ENCODE results near the gene RPS6KB1. TPM values are rescaled to one million over a fixed set of nuclear protein-coding genes. Genes with fewer than 3 reads are reported as not detected.

The RPS6KB1 gene
- total and polyA plus RNA-seq, 9 of the 15 experiments (the other 6 are each of a cell fraction or from before 2014, with no cell fraction given) = 8.8 to 60.7 (median 35.1) TPM

DNA sequence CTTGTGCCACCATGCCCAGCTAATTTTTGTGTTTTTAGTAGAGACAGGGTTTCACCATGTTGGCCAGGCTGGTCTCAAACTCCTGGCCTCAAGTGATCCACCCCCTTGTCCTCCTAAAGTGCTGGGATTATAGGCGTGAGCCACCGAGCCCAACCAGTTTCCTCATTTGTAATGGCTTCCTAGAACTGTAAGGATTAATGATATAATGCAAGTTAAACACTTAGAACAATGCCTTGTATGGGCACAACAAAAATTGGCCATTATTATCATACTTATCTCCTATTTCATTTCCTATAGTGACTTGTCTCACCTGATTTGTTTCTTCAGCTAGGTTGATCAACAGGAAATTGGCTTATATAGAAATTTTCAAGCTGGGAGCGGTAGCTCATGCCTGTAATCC is 14.3 kb upstream of the RPS6KB1 start:
- Histone ChIP-seq H2AFZ (ENCODE audit: low read depth, low read length) (no peak overlapping the region), H3K4me2 (ENCODE audit: insufficient read depth, low read length) (no peak overlapping the region), H3K79me2 (ENCODE audit: control insufficient read depth, insufficient read depth, low read length) (no peaks in the 10 kb centered on the region), H3K4me1 (replicated peaks in 1 of 2; ENCODE audit: control insufficient read depth in 2 of 2, insufficient read depth in 2 of 2, low read length in 2 of 2) (no peaks in the 10 kb centered on the region), H3K27ac (ENCODE audit: extremely low read depth, low read depth, low read length) (no peak overlapping the region), H4K20me1 (replicated peaks; ENCODE audit: control insufficient read depth, insufficient read depth, low read length) (no peaks in the 10 kb centered on the region), H3K9me3 (replicated peaks; ENCODE audit: control insufficient read depth, insufficient read depth, low read depth, low read length) (no peaks in the 10 kb centered on the region), H3K9me1 (ENCODE audit: control insufficient read depth, insufficient read depth, low read length) (no peaks in the 10 kb centered on the region), H3K4me3 (no peak overlapping the region), H3K9ac (ENCODE audit: insufficient read depth in 1 of 2, low read depth in 2 of 2, low read length in 2 of 2) (no peak overlapping the region), H3K36me3 (ENCODE audit: control insufficient read depth, insufficient read depth, low read length) (peaks cover 70% of the 10 kb centered on the region), H3K27me3 (ENCODE audit: control insufficient read depth in 2 of 2, insufficient read depth in 2 of 2, low read length in 2 of 2) (no peaks in the 10 kb centered on the region)
- intact Hi-C loops (cut with micrococcal nuclease) = no loop called here
- DNase-seq (ENCODE audit: extremely low read depth in 1 of 4, low spot score in 3 of 4) = no peak
- BruUV-seq (replicated peaks) = no TSS peak
- in situ Hi-C loops (cut with MboI) = no loop called here
- POLR2A ChIA-PET = interaction anchor here (0.6 to 1.0 kb wide), 2 partner anchors 15 to 58 kb away, joined by 3 to 4 read pairs; no protein-coding TSS in a partner anchor
- FAIRE-seq = no peak
- WGBS (ENCODE audit: insufficient coverage, low coverage, missing lambda C conversion rate) = 87% methylated on average over 3 of the region's 3 CpGs
- ATAC-seq = no peak
- TF ChIP-seq CHD7 (IDR thresholded peaks at IDR 0.05; ENCODE audit: low read depth, low read length) = no peak
- TF ChIP-seq NFE2L1 (tag; IDR thresholded peaks at IDR 0.05; ENCODE audit: borderline replicate concordance, low read depth) = no peak
- TF ChIP-seq, protein P1, sequence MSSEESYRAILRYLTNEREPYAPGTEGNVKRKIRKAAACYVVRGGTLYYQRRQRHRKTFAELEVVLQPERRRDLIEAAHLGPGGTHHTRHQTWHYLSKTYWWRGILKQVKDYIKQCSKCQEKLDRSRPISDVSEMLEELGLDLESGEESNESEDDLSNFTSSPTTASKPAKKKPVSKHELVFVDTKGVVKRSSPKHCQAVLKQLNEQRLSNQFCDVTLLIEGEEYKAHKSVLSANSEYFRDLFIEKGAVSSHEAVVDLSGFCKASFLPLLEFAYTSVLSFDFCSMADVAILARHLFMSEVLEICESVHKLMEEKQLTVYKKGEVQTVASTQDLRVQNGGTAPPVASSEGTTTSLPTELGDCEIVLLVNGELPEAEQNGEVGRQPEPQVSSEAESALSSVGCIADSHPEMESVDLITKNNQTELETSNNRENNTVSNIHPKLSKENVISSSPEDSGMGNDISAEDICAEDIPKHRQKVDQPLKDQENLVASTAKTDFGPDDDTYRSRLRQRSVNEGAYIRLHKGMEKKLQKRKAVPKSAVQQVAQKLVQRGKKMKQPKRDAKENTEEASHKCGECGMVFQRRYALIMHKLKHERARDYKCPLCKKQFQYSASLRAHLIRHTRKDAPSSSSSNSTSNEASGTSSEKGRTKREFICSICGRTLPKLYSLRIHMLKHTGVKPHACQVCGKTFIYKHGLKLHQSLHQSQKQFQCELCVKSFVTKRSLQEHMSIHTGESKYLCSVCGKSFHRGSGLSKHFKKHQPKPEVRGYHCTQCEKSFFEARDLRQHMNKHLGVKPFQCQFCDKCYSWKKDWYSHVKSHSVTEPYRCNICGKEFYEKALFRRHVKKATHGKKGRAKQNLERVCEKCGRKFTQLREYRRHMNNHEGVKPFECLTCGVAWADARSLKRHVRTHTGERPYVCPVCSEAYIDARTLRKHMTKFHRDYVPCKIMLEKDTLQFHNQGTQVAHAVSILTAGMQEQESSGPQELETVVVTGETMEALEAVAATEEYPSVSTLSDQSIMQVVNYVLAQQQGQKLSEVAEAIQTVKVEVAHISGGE (CRISPR knock-in tag; IDR thresholded peaks at IDR 0.05) = peak in 1 of 3 experiments; percentile 57; a peak in 1 of 6 replicates
- CTCF ChIA-PET (ENCODE audit: low intra/inter-chr PET ratio) = no interaction called here
